HG03432 (cell line): Measurements from ENCODE around the gene ABCB8.

Experiments
- ATAC-seq: cut with Tn5 transposase; IDR thresholded peaks from one replicate; pipeline ENCODE4 v1.9.1; 2021; ENCODE audit warnings: mild to moderate bottlenecking, moderate library complexity; ENCODE audit not compliant: unreplicated experiment

The ABCB8 gene

GRCh38 chr7:151056666-151057505, 28.6 kb downstream of the ABCB8 start:
- no peak for ATAC-seq

- peak; percentile 10 for ATAC-seq
Measured at GRCh38 chr7:151057506-151057988, 29.3 kb downstream of the ABCB8 start, which contains the start of gene CDK5. Gene CDK5 (minus strand): TSS chr7:151057897. CDS start chr7:151057848, 49 bp downstream.

GRCh38 chr7:151057989-151058780, 29.9 kb downstream of the ABCB8 start:
- ATAC-seq: peak; percentile 89

- no peak for ATAC-seq
Measured at GRCh38 chr7:151058781-151059366, 30.6 kb downstream of the ABCB8 start.

- ATAC-seq: peak; percentile 36
Measured at GRCh38 chr7:151059367-151060112, 31.3 kb downstream of the ABCB8 start, which contains the start of gene SLC4A2. Gene SLC4A2 (plus strand): TSS chr7:151059589. CDS start chr7:151061988, 2,399 bp downstream.

GRCh38 chr7:151060113-151060415, 31.8 kb downstream of the ABCB8 start:
- ATAC-seq: no peak

- ATAC-seq: no peak
Measured at GRCh38 chr7:151060416-151061212, 32.4 kb downstream of the ABCB8 start.

- no peak for ATAC-seq
Measured at GRCh38 chr7:151061213-151062110, 33.2 kb downstream of the ABCB8 start.

GRCh38 chr7:151062111-151062398, 33.8 kb downstream of the ABCB8 start:
- ATAC-seq: no peak

GRCh38 chr7:151062399-151063211, 34.4 kb downstream of the ABCB8 start:
- no peak for ATAC-seq

- no peak for ATAC-seq
Measured at GRCh38 chr7:151063212-151063561, 34.9 kb downstream of the ABCB8 start.

- no peak for ATAC-seq
Measured at GRCh38 chr7:151064454-151064853, 36.2 kb downstream of the ABCB8 start.

- ATAC-seq: no peak
Measured at GRCh38 chr7:151064993-151065392, 36.7 kb downstream of the ABCB8 start.

- ATAC-seq: no peak
Measured at GRCh38 chr7:151065516-151065915, 37.3 kb downstream of the ABCB8 start.

GRCh38 chr7:151066273-151066974, 38.2 kb downstream of the ABCB8 start:
- no peak for ATAC-seq

- ATAC-seq: no peak
Measured at GRCh38 chr7:151068069-151068773, 40.0 kb downstream of the ABCB8 start.
